ENCODE measurements around the gene FAM24A.

DNA sequence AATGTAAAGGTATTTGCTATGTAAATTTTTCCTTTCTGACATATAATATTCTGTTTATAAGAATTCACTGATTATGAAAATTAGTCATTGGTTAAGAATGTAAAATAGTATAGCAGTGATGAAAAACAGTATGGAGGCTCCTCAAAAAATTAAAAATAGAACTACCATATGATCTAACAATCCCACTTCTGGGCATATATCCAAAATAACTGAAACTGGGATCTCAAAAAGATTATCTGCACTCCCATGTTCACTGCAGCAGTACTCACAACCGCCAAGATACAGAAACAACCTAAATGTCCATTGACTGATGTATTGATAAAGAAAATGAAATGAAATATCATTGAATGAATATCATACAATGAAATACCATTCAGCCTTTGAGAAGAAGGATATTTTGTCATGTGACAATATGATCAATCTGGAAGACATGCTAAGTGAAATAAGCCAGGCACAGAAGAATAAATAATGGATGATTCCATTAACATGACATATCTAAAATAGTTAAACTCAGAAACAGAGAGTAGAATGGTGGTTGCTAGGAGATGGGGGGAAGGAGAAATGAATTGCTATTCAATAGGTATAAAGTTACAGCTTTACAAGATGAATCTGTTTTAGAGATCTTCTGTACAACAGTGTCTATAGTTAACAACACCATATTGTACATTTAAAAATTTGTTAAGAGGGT lies 29.6 kb downstream of the FAM24A start:
- no peak for TF ChIP-seq CTCF (IDR thresholded peaks at IDR 0.05)
- no peak for TF ChIP-seq POLR2A (IDR thresholded peaks at IDR 0.05)
- TF ChIP-seq POLR2AphosphoS5 (IDR thresholded peaks at IDR 0.05; ENCODE audit: insufficient read depth in 1 of 2, low read depth in 1 of 2): no peak
